Calu3 (cell line): ENCODE measurements around the gene DCC. TPM values are rescaled to one million over a fixed set of nuclear protein-coding genes. Genes with fewer than 3 reads are reported as not detected.

Experiments used
- BruUV-seq: library from RNA; stranded (reverse); fragments of 400-500 nt; replicated peaks from 2 replicates; lab custom pipeline; 2021; lab: Mats Ljungman, UMichigan
- CTCF ChIA-PET: fragments of 300-600 bp; sonication (Branson Sonifier 250); formaldehyde crosslinking; loops from one replicate; lab custom pipeline; 2022; ENCODE audit warnings: antibody characterized with exemption; lab: Charles Lee
- DNase-seq: peaks from one replicate; pipeline ENCODE4 v3.0.0; 2022
- H3K27ac Mint-ChIP-seq: one replicate; pipeline ENCODE4 v1.8.0; 2022; ENCODE audit warnings: mixed read lengths; ENCODE audit not compliant: unreplicated experiment
- H3K27me3 Mint-ChIP-seq: one replicate; pipeline ENCODE4 v1.8.0; 2022; ENCODE audit warnings: mixed read lengths; ENCODE audit not compliant: unreplicated experiment
- H3K36me3 Mint-ChIP-seq: one replicate; pipeline ENCODE4 v1.8.0; 2022; ENCODE audit warnings: mild to moderate bottlenecking, moderate library complexity, mixed read lengths; ENCODE audit not compliant: insufficient read depth, unreplicated experiment
- H3K4me1 Mint-ChIP-seq: one replicate; pipeline ENCODE4 v1.8.0; 2022; ENCODE audit warnings: mild to moderate bottlenecking, low read depth, mixed read lengths; ENCODE audit not compliant: unreplicated experiment
- H3K4me3 Mint-ChIP-seq: one replicate; pipeline ENCODE4 v1.8.0; 2022; ENCODE audit warnings: mild to moderate bottlenecking, low read depth, moderate library complexity, mixed read lengths; ENCODE audit not compliant: unreplicated experiment
- H3K9me3 Mint-ChIP-seq: one replicate; pipeline ENCODE4 v1.8.0; 2022; ENCODE audit warnings: low read depth, mixed read lengths; ENCODE audit not compliant: unreplicated experiment
- CTCF ChIP-seq: fragments of 200-600 bp; IDR thresholded peaks from one replicate; pipeline ENCODE4 v1.8.0; 2022; ENCODE audit warnings: antibody characterized with exemption; ENCODE audit not compliant: unreplicated experiment
- intact Hi-C: fragments of 100-400 bp; cut with micrococcal nuclease; formaldehyde crosslinking; loops from one replicate; pipeline ENCODE4 v1.10.0; 2022; ENCODE audit not compliant: unreplicated experiment
- total RNA-seq: library from RNA; stranded (reverse); gene quantifications from 2 replicates; pipeline ENCODE4 v1.2.3, GENCODE V29; 2022

Gene DCC
- total RNA-seq, 1 experiment from 2014 or later: not detected

DNA sequence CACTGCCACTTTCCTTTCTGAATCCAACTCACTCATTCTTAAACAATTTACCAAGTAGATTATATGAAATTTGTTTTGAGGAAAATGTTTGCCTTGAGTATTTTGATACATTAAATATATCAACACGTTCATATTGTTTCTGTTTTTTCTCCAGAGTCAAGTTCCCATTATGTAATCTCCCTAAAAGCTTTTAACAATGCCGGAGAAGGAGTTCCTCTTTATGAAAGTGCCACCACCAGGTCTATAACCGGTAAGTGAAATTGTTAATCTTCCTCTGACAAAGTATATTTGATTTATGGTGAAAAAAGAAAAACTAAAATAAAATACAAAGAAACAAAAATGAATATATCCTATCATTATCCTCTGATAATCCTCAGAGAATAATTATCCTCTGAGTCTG lies 1045.9 kb downstream of the DCC start:
- Mint-ChIP-seq H3K27ac (no peak overlapping the region), H3K9me3 (no peaks in the 10 kb centered on the region), H3K27me3 (no peaks in the 10 kb centered on the region), H3K4me3 (no peak overlapping the region), H3K36me3 (no peaks in the 10 kb centered on the region), H3K4me1 (no peaks in the 10 kb centered on the region)
- DNase-seq: no peak
- no TSS peak for BruUV-seq
- intact Hi-C loops: no loop called here
- CTCF ChIA-PET: no interaction called here
- TF ChIP-seq CTCF: no peak

DNA sequence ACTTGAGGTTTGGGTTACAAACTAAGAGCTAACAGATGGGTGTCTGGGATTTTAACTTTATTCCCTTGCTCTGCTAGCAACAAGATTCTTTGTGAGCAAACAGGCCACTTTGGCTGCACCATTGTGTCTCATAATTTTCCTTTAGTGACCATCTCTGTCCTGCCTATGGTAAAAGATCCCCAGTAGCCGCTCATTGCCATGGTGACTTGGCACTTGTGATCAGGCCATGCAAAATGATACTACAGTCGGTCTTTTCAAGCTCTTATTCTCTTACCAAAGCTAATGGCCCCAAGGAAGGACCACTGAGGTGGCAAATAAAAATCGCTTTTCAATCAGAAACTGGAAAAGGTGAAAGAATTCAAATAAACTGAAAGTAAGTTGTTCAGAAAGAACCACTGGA lies 1047.6 kb downstream of the DCC start:
- Mint-ChIP-seq H3K4me1 (no peaks in the 10 kb centered on the region), H3K4me3 (no peak overlapping the region), H3K36me3 (no peaks in the 10 kb centered on the region), H3K27me3 (no peaks in the 10 kb centered on the region), H3K9me3 (no peaks in the 10 kb centered on the region), H3K27ac (no peak overlapping the region)
- no peak for DNase-seq
- BruUV-seq: no TSS peak
- TF ChIP-seq CTCF: no peak
- CTCF ChIA-PET: no interaction called here
- intact Hi-C loops: no loop called here

- CTCF ChIA-PET: no interaction called here
- Mint-ChIP-seq H3K27me3 (no peaks in the 10 kb centered on the region), H3K9me3 (no peaks in the 10 kb centered on the region), H3K27ac (no peak overlapping the region), H3K4me1 (no peaks in the 10 kb centered on the region), H3K4me3 (no peak overlapping the region), H3K36me3 (no peaks in the 10 kb centered on the region)
- intact Hi-C loops: no loop called here
- no peak for DNase-seq
- BruUV-seq: no TSS peak
- no peak for TF ChIP-seq CTCF
Observed at GRCh38 chr18:53402670-53403069, 1062.7 kb downstream of the DCC start.

DNA sequence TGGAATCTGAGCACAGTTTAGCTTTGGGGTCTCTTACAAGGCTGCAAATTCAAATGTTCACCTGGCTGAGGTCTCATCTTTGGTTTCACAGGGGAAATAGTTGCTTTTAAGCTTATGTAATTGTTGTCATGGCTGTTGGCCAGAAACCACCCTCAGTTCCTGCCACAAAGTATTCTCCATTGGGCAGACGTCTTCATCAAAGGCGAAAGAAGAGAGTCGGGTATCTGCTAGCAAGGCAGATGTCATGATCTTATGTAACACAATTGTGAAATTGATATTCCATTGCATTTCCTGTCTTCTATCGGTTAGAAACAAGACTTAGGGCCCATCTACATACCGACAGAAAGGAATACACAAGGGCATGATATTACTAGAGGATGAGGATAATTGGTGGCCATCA lies 1068.3 kb downstream of the DCC start:
- DNase-seq: no peak
- no peaks in the 10 kb centered on the region for H3K4me1 Mint-ChIP-seq
- no peak overlapping the region for H3K4me3 Mint-ChIP-seq
- CTCF ChIA-PET: no interaction called here
- H3K36me3 Mint-ChIP-seq: no peaks in the 10 kb centered on the region
- intact Hi-C loops: no loop called here
- TF ChIP-seq CTCF: no peak
- no peaks in the 10 kb centered on the region for H3K9me3 Mint-ChIP-seq
- BruUV-seq: no TSS peak
- no peak overlapping the region for H3K27ac Mint-ChIP-seq
- no peaks in the 10 kb centered on the region for H3K27me3 Mint-ChIP-seq
